HepG2 (cell line): ENCODE measurements around the gene SLC43A1. TPM values are rescaled to one million over a fixed set of nuclear protein-coding genes. Genes with fewer than 3 reads are reported as not detected.

Experiments used
- ATAC-seq: fragments of 200-7000 bp; cut with Tn5 transposase; 3 replicates; pipeline ENCODE4 v1.9.1; 2020; ENCODE audit warnings: mild to moderate bottlenecking, moderate library complexity
- BruUV-seq: library from RNA; stranded (reverse); fragments of 400-500 nt; replicated peaks from 2 replicates; lab custom pipeline; 2021; lab: Mats Ljungman, UMichigan
- CTCF ChIA-PET: fragments of 300-600 bp; formaldehyde crosslinking; extraction: SDS; loops from one replicate; lab custom pipeline; 2021; ENCODE audit warnings: low total read pairs, inconsistent platforms, low intra/inter-chr PET ratio; lab: Yijun Ruan, JAX
- POLR2A ChIA-PET: fragments of 350-600 bp; sonication (Branson Sonifier 250); formaldehyde crosslinking; loops from one replicate; lab custom pipeline; 2020; ENCODE audit warnings: antibody characterized with exemption, inconsistent platforms; lab: Yijun Ruan, JAX
- DNase-seq: peaks from one replicate; pipeline ENCODE4 v3.0.0-alpha.2; 2015; ENCODE audit warnings: low spot score
- FAIRE-seq: peaks from 3 replicates; lab custom pipeline; 2011; peaks lifted over from hg19 to GRCh38; lab: Jason Lieb, UNC
- H2AFZ ChIP-seq: one replicate; pipeline ENCODE4 v1.6.1; 2011; ENCODE audit warnings: low read length, inconsistent platforms
- H3K27ac ChIP-seq: fragments of 300-600 bp; 3 replicates; pipeline ENCODE4 v1.8.0; 2011; ENCODE audit warnings: mixed run types, mild to moderate bottlenecking, mixed read lengths, low read length, inconsistent platforms; ENCODE audit not compliant: insufficient read depth; ENCODE audit errors: extremely low read length
- H3K27me3 ChIP-seq, 2 experiments: fragments of 200-600 bp in 1 of 2; 2 replicates in 1 of 2; 3 replicates in 1 of 2; pipeline versions ENCODE4 v1.6.0 to v1.8.0; 2011; ENCODE audit warnings: low read length in 2 of 2, mild to moderate bottlenecking in 2 of 2, moderate library complexity in 2 of 2, inconsistent platforms in 1 of 2; ENCODE audit not compliant: insufficient read depth in 2 of 2, control insufficient read depth in 1 of 2
- H3K36me3 ChIP-seq, 2 experiments: fragments of 200-600 bp in 1 of 2; replicated peaks in 1 of 2; 2 replicates in 1 of 2; 3 replicates in 1 of 2; pipeline versions ENCODE4 v1.5.1 to v1.8.0; 2011; ENCODE audit warnings: low read length in 2 of 2, inconsistent platforms in 1 of 2; ENCODE audit not compliant: insufficient read depth in 2 of 2, control insufficient read depth in 1 of 2
- H3K4me1 ChIP-seq: 2 replicates; pipeline ENCODE4 v1.5.1; 2012; ENCODE audit warnings: low read length, inconsistent platforms; ENCODE audit not compliant: insufficient read depth
- H3K4me2 ChIP-seq: 2 replicates; pipeline ENCODE4 v1.6.0; 2011; ENCODE audit warnings: low read depth, low read length, inconsistent platforms
- H3K4me3 ChIP-seq, 3 experiments: fragments of 200-600 bp in 1 of 3; sonication (generic), shearing (Covaris generic) in 1 of 3; replicated peaks in 1 of 3; 2 replicates each; pipeline ENCODE4 v1.5.1; 2011 to 2016; ENCODE audit warnings: low read length in 3 of 3, inconsistent platforms in 2 of 3, low read depth in 2 of 3, mild to moderate bottlenecking in 2 of 3, control low read depth in 1 of 3, mixed read lengths in 1 of 3; ENCODE audit not compliant: insufficient read depth in 1 of 3
- H3K79me2 ChIP-seq: one replicate; pipeline ENCODE4 v1.6.1; 2011; ENCODE audit warnings: low read length, inconsistent platforms; ENCODE audit not compliant: insufficient read depth
- H3K9ac ChIP-seq: 2 replicates; pipeline ENCODE4 v1.6.0; 2011; ENCODE audit warnings: mild to moderate bottlenecking, low read depth, low read length, inconsistent platforms; ENCODE audit not compliant: insufficient read depth
- H3K9me3 ChIP-seq: 2 replicates; pipeline ENCODE4 v1.5.1; 2012; ENCODE audit warnings: mild to moderate bottlenecking, low read length
- H4K20me1 ChIP-seq: 2 replicates; pipeline ENCODE4 v1.6.0; 2011; ENCODE audit warnings: inconsistent platforms, mild to moderate bottlenecking, low read length, moderate library complexity; ENCODE audit not compliant: insufficient read depth
- GFI1 ChIP-seq: sonication (generic); formaldehyde crosslinking; IDR thresholded peaks from 2 replicates; pipeline ENCODE4 v1.5.0; 2020; ENCODE audit warnings: missing genetic modification reagents, mild to moderate bottlenecking, borderline replicate concordance
- HDAC2 ChIP-seq: sonication (generic); formaldehyde crosslinking; IDR thresholded peaks from 2 replicates; pipeline ENCODE4 v1.4.0; 2020; ENCODE audit warnings: missing genetic modification reagents
- NCOA2 ChIP-seq: sonication (generic); formaldehyde crosslinking; IDR thresholded peaks from 2 replicates; pipeline ENCODE4 v1.8.0; 2022; ENCODE audit warnings: inconsistent platforms
- NONO ChIP-seq, 2 experiments: fragments of 450-650 bp in 1 of 2; sonication (generic) in 1 of 2; formaldehyde crosslinking in 1 of 2; IDR thresholded peaks in 1 of 2; conservative IDR thresholded peaks in 1 of 2; 2 replicates each; pipeline versions ENCODE4 v1.6.1 to v1.8.0; 2017 to 2022; ENCODE audit warnings: mild to moderate bottlenecking in 1 of 2, missing genetic modification reagents in 1 of 2, moderate library complexity in 1 of 2
- ZBTB2 ChIP-seq: sonication (generic); formaldehyde crosslinking; IDR thresholded peaks from 2 replicates; pipeline ENCODE4 v1.8.0; 2022; ENCODE audit warnings: low read depth, missing genetic modification reagents
- ZBTB34 ChIP-seq: sonication (generic); formaldehyde crosslinking; IDR thresholded peaks from 2 replicates; pipeline ENCODE4 v1.8.0; 2022; ENCODE audit warnings: mild to moderate bottlenecking, missing genetic modification reagents
- ZGPAT ChIP-seq: IDR thresholded peaks from 2 replicates; pipeline ENCODE4 v1.6.1; 2016; ENCODE audit warnings: mild to moderate bottlenecking
- ZNF17 ChIP-seq: sonication (generic); formaldehyde crosslinking; IDR thresholded peaks from 2 replicates; pipeline ENCODE4 v1.5.0; 2020; ENCODE audit warnings: mild to moderate bottlenecking, missing genetic modification reagents
- ZNF253 ChIP-seq: sonication (generic); formaldehyde crosslinking; IDR thresholded peaks from 2 replicates; pipeline ENCODE4 v1.8.0; 2022; ENCODE audit warnings: mild to moderate bottlenecking, missing genetic modification reagents, borderline replicate concordance
- ZNF296 ChIP-seq: sonication (generic); formaldehyde crosslinking; conservative IDR thresholded peaks from 2 replicates; pipeline ENCODE4 v1.5.0; 2020; ENCODE audit warnings: mild to moderate bottlenecking, missing genetic modification reagents
- ZNF331 ChIP-seq: sonication (generic); formaldehyde crosslinking; IDR thresholded peaks from 2 replicates; pipeline ENCODE4 v1.4.0; 2020; ENCODE audit warnings: missing genetic modification reagents
- ZNF574 ChIP-seq: sonication (generic); formaldehyde crosslinking; IDR thresholded peaks from 2 replicates; pipeline ENCODE4 v1.4.0; 2020; ENCODE audit warnings: missing genetic modification reagents
- ZNF614 ChIP-seq: IDR thresholded peaks from 2 replicates; pipeline ENCODE4 v1.6.1; 2018; ENCODE audit warnings: missing biosample characterization, missing genetic modification reagents, inconsistent platforms, borderline replicate concordance
- ZNF691 ChIP-seq: sonication (generic); formaldehyde crosslinking; IDR thresholded peaks from 2 replicates; pipeline ENCODE4 v1.4.0; 2020; ENCODE audit warnings: missing genetic modification reagents, low read depth, mild to moderate bottlenecking, borderline replicate concordance
- WGBS: methylation state at CpG from one replicate; pipeline ENCODE4 v1.1.6; 2017; ENCODE audit warnings: low lambda C conversion rate; 5-methylcytosine and 5-hydroxymethylcytosine counted together
- in situ Hi-C: cut with HindIII; loops from 2 replicates; pipeline ENCODE4 v1.10.0; 2017; ENCODE audit warnings: low pct_unique_long_range_greater_than_20kb; ENCODE audit not compliant: extremely low pct_ligation_motif_present
- intact Hi-C: fragments of 100-400 bp; cut with micrococcal nuclease; formaldehyde crosslinking; loops from one replicate; pipeline ENCODE4 v1.10.0; 2022; ENCODE audit not compliant: unreplicated experiment
- polyA plus RNA-seq, 8 experiments: library from polyadenylated mRNA; depleted of rRNA in 3 of 8; stranded (reverse) in 7 of 8; unstranded in 1 of 8; fragments of >200 nt; fragmentation: Illumina TruSeq in 4 of 8; extraction: Trizol in 4 of 8; gene quantifications; 2 replicates each; pipeline versions ENCODE4 v1.2.1 to v1.2.3, GENCODE V29; 2011 to 2016; ENCODE audit warnings: low read depth in 4 of 8, missing spikeins in 1 of 8, mixed read lengths in 1 of 8; ENCODE audit not compliant: insufficient read depth in 1 of 8
- total RNA-seq, 5 experiments: library from RNA; depleted of rRNA; stranded (reverse); fragments of >200 nt; fragmentation: Illumina TruSeq; extraction: Trizol; gene quantifications; 2 replicates each; pipeline ENCODE4 v1.2.3, GENCODE V29; 2016; ENCODE audit warnings: low read depth in 1 of 5

Gene SLC43A1
- total and polyA plus RNA-seq, 2 of the 13 experiments (the other 11 are each of a cell fraction or from before 2014, with no cell fraction given), result 72.3 to 87.6 TPM

GRCh38 chr11:57440744-57441414 lies 74.6 kb downstream of the SLC43A1 start:
- intact Hi-C loops, result loop anchor here (1.0 to 5.0 kb wide), 2 partner anchors 12 to 226 kb away; partner anchors contain the start of gene ZDHHC5
- WGBS, result 8% methylated on average over 4 of the region's 4 CpGs
- peak overlapping the region; percentile 54 for H3K4me2 ChIP-seq
- ATAC-seq, result peak; percentile 78
- H3K9me3 ChIP-seq, result no peaks in the 10 kb centered on the region
- no peaks in the 10 kb centered on the region for H4K20me1 ChIP-seq
- POLR2A ChIA-PET, result interaction anchor here (0.5 to 2.8 kb wide), 6 partner anchors 12 to 339 kb away, joined by 3 to 16 read pairs (median 4); no protein-coding TSS in a partner anchor
- peaks cover 70% of the 10 kb centered on the region for H3K4me1 ChIP-seq
- peak; percentile 93 for DNase-seq
- peak; percentile 43 for FAIRE-seq
- CTCF ChIA-PET, result no interaction called here
- H3K36me3 ChIP-seq, result no peaks in the 10 kb centered on the region
- peak overlapping the region; percentile 47 for H3K9ac ChIP-seq
- no TSS peak for BruUV-seq
- peak overlapping the region; percentile 95 for H3K27ac ChIP-seq
- peak overlapping the region in 1 of 3 experiments; percentile 13; a peak in 1 of 6 replicates for H3K4me3 ChIP-seq
- H2AFZ ChIP-seq, result no peak overlapping the region
- in situ Hi-C loops, result loop anchor here (10.0 kb wide), 1 partner anchor 56 kb away; the partner anchor contains the start of gene PRG3
- no peaks in the 10 kb centered on the region for H3K27me3 ChIP-seq
- no peaks in the 10 kb centered on the region for H3K79me2 ChIP-seq
- TF ChIP-seq ZNF17 (CRISPR knock-in tag), result no peak
- peak; percentile 43 for TF ChIP-seq HDAC2 (CRISPR knock-in tag)
- TF ChIP-seq NCOA2, result peak; percentile 64
- 0 out of 2 replicates have a peak, but pooled peaks have one; percentile 21 for TF ChIP-seq GFI1 (CRISPR knock-in tag)
- 0 out of 2 replicates have a peak, but pooled peaks have one; percentile 73 for TF ChIP-seq ZNF614 (CRISPR knock-in tag)
- TF ChIP-seq ZNF296 (CRISPR knock-in tag), result 0 out of 2 replicates have a peak, but pooled peaks have one; percentile 12
- no peak for TF ChIP-seq ZBTB2
- TF ChIP-seq ZGPAT (CRISPR knock-in tag), result 0 out of 2 replicates have a peak, but pooled peaks have one; percentile 4
- 0 out of 2 replicates have a peak, but pooled peaks have one; percentile 19 for TF ChIP-seq ZNF691
- TF ChIP-seq NONO (IDR thresholded peaks at IDR 0.05), result no peak
- peak; percentile 31; the same call in 1 of the 2 replicates for TF ChIP-seq NONO (CRISPR knock-in tag; conservative IDR thresholded peaks at IDR 0.05)
- TF ChIP-seq ZNF331 (CRISPR knock-in tag), result peak; percentile 61; the same call in 1 of the 2 replicates
- no peak for TF ChIP-seq ZNF253
- TF ChIP-seq ZNF574, result peak; percentile 15; the same call in 1 of the 2 replicates
- TF ChIP-seq ZBTB34 (CRISPR knock-in tag), result peak; percentile 30; the same call in 1 of the 2 replicates
